Fibroblast of the aortic adventitia (primary cell): ENCODE data around the gene DMRTB1. TPM values are rescaled to one million over a fixed set of nuclear protein-coding genes. Genes with fewer than 3 reads are reported as not detected.

Experiments used
- DNase-seq: peaks from one replicate; pipeline ENCODE4 v3.0.0-alpha.2; 2010; ENCODE audit warnings: low read depth
- H3K4me3 ChIP-seq: 2 replicates; pipeline ENCODE4 v1.5.1; 2011; ENCODE audit warnings: low read depth, mild to moderate bottlenecking, control low read depth, low read length, moderate library complexity
- total RNA-seq: library from RNA; depleted of rRNA; stranded (reverse); fragments of >200 nt; gene quantifications from 2 replicates; pipeline ENCODE4 v1.2.3, GENCODE V29; 2012; ENCODE audit warnings: low replicate concordance
- TF ChIP-seq, protein P1 (sequence below): IDR thresholded peaks from 2 replicates; pipeline ENCODE4 v1.5.1; 2011; ENCODE audit warnings: mild to moderate bottlenecking, low read length, control low read depth, inconsistent platforms; ENCODE audit not compliant: insufficient read depth

DMRTB1 gene
- total RNA-seq, 1 donor, result not detected

- TF ChIP-seq, protein P1, sequence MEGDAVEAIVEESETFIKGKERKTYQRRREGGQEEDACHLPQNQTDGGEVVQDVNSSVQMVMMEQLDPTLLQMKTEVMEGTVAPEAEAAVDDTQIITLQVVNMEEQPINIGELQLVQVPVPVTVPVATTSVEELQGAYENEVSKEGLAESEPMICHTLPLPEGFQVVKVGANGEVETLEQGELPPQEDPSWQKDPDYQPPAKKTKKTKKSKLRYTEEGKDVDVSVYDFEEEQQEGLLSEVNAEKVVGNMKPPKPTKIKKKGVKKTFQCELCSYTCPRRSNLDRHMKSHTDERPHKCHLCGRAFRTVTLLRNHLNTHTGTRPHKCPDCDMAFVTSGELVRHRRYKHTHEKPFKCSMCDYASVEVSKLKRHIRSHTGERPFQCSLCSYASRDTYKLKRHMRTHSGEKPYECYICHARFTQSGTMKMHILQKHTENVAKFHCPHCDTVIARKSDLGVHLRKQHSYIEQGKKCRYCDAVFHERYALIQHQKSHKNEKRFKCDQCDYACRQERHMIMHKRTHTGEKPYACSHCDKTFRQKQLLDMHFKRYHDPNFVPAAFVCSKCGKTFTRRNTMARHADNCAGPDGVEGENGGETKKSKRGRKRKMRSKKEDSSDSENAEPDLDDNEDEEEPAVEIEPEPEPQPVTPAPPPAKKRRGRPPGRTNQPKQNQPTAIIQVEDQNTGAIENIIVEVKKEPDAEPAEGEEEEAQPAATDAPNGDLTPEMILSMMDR, result no peak
Measured at GRCh38 chr1:53477651-53478501, 18.7 kb downstream of the DMRTB1 start.

DNA sequence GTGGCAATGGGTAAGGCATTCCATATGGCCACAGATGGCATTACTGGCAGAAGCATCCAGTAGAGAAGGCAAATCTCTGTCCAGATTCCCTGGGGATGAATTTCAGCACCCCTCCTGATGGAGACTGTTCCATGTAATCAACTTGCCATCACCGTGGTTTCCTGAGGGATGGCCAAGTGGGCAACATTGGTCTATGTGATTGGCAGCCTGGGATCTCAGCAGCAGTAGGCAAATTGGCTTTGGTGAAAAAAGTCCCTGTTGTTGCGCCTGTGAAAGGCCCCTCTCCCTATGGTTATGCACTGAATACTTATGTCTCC lies 19.3 kb downstream of the DMRTB1 start:
- DNase-seq, result no peak
- TF ChIP-seq, protein P1, result no peak
- no peak overlapping the region for H3K4me3 ChIP-seq

More at GRCh38 chr1:53477651-53478501, 18.7 kb downstream of the DMRTB1 start:
- H3K4me3 ChIP-seq, result no peak overlapping the region
- DNase-seq, result peak; percentile 11

GRCh38 chr1:53480678-53481077 lies 21.5 kb downstream of the DMRTB1 start:
- TF ChIP-seq, protein P1, result no peak
- DNase-seq, result no peak

DNA sequence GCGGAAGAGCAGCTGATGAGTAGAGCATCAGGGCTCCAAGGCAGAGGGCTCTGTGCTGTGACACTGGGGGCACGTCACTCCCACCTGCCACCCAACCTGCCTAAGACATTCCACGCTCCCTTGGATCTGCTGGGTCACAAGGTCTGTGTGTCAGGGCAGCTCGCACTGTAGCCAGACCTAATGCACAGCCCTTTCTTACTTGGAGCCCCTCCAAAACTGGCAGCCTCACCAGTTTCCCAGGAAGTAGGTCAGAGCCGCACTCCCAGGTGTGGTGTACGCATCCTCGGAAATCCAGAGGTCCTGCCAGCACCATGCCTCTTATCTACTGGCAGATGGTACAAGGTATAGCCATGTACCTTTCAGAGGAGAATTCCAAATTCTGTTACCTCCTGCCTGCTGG lies 22.3 kb downstream of the DMRTB1 start:
- H3K4me3 ChIP-seq, result no peak overlapping the region
- TF ChIP-seq, protein P1, result no peak
- no peak for DNase-seq

More at GRCh38 chr1:53480678-53481077, 21.5 kb downstream of the DMRTB1 start:
- no peak overlapping the region for H3K4me3 ChIP-seq

- TF ChIP-seq, protein P1, result no peak
- no peak for DNase-seq
- H3K4me3 ChIP-seq, result no peak overlapping the region
Measured at GRCh38 chr1:53482441-53483153, 23.4 kb downstream of the DMRTB1 start.

DNA sequence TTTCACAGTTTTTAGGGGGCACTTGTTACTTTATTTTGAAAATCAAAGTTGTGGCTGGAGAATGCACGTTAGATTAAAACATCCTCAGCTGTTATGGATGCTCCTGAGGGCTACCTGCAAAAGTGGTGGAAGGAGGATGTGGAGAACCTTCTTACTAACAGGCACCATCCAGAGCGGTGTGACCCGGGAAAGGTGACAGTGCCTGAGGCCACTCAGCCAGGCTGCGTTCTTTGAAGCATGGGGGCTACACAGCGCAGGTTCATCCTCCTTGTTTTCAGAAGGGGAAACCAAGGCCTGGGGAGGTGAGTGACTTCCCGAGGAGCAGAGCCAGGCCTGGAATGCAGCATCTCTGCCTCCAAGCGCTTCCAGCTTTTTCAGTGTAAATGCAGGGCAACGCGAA lies 24.0 kb downstream of the DMRTB1 start:
- DNase-seq, result no peak
- TF ChIP-seq, protein P1, result no peak
- H3K4me3 ChIP-seq, result no peak overlapping the region
